CD14-positive monocyte (primary cell): ENCODE results near the gene MAPRE2. TPM values are rescaled to one million over a fixed set of nuclear protein-coding genes. Genes with fewer than 3 reads are reported as not detected.

Source experiments
- DNase-seq, 3 donors: peaks; one replicate each; pipeline ENCODE4 v3.0.0-alpha.2; 2011 to 2022
- H2AFZ ChIP-seq: 2 replicates; pipeline ENCODE4 v1.6.0; 2012; ENCODE audit warnings: mild to moderate bottlenecking, low read depth, low read length, inconsistent platforms; ENCODE audit not compliant: insufficient read depth, poor library complexity, severe bottlenecking
- H3K27ac ChIP-seq, 2 donors: 1 replicate in 1 of 2; 2 replicates in 1 of 2; pipeline ENCODE4 v1.5.1; 2012 to 2013; ENCODE audit warnings: low read length in 2 of 2, control low read depth in 1 of 2, inconsistent platforms in 1 of 2, low read depth in 1 of 2, mild to moderate bottlenecking in 1 of 2
- H3K27me3 ChIP-seq, 2 donors: one replicate each; pipeline versions ENCODE4 v1.6.0 to v1.6.1; 2011 to 2013; ENCODE audit warnings: low read length in 2 of 2; ENCODE audit not compliant: control insufficient read depth in 2 of 2, insufficient read depth in 2 of 2
- H3K36me3 ChIP-seq, 2 donors: replicated peaks in 1 of 2; 1 replicate in 1 of 2; 2 replicates in 1 of 2; pipeline versions ENCODE4 v1.5.1 to v1.6.1; 2012 to 2013; ENCODE audit warnings: low read length in 2 of 2, control low read depth in 1 of 2, inconsistent platforms in 1 of 2, mild to moderate bottlenecking in 1 of 2; ENCODE audit not compliant: insufficient read depth in 2 of 2, control insufficient read depth in 1 of 2
- H3K4me1 ChIP-seq, 2 donors: 1 replicate in 1 of 2; 2 replicates in 1 of 2; pipeline versions ENCODE4 v1.5.1 to v1.6.1; 2012 to 2013; ENCODE audit warnings: low read length in 2 of 2, control low read depth in 1 of 2, inconsistent platforms in 1 of 2, mild to moderate bottlenecking in 1 of 2, moderate library complexity in 1 of 2; ENCODE audit not compliant: insufficient read depth in 2 of 2, control insufficient read depth in 1 of 2
- H3K4me2 ChIP-seq: replicated peaks from 2 replicates; pipeline ENCODE3; 2012; ENCODE audit warnings: low read length, moderate library complexity, mild to moderate bottlenecking; ENCODE audit not compliant: poor library complexity, severe bottlenecking; ENCODE audit errors: extremely low read depth
- H3K4me3 ChIP-seq, 3 experiments: fragments of 200-600 bp in 1 of 3; sonication (generic) in 1 of 3; replicated peaks in 1 of 3; 1 replicate in 2 of 3; 2 replicates in 1 of 3; pipeline ENCODE4 v1.5.1; 2011 to 2013; ENCODE audit warnings: low read length in 3 of 3, mild to moderate bottlenecking in 3 of 3, control low read depth in 2 of 3, low read depth in 2 of 3, inconsistent platforms in 1 of 3, moderate library complexity in 1 of 3
- H3K79me2 ChIP-seq: 2 replicates; pipeline ENCODE4 v1.6.0; 2012; ENCODE audit warnings: mild to moderate bottlenecking, control low read depth, inconsistent platforms, low read length, moderate library complexity; ENCODE audit not compliant: insufficient read depth
- H3K9ac ChIP-seq: 2 replicates; pipeline ENCODE4 v1.6.0; 2017; ENCODE audit warnings: low read length, mild to moderate bottlenecking; ENCODE audit not compliant: insufficient read depth, poor library complexity, severe bottlenecking
- H3K9me3 ChIP-seq, 2 donors: replicated peaks in 1 of 2; 1 replicate in 1 of 2; 2 replicates in 1 of 2; pipeline versions ENCODE4 v1.5.1 to v1.6.1; 2012 to 2013; ENCODE audit warnings: low read length in 2 of 2, control low read depth in 1 of 2; ENCODE audit not compliant: control insufficient read depth in 1 of 2, insufficient read depth in 1 of 2
- H4K20me1 ChIP-seq: 2 replicates; pipeline ENCODE4 v1.6.0; 2012; ENCODE audit warnings: mild to moderate bottlenecking, low read length, control low read depth, moderate library complexity; ENCODE audit not compliant: insufficient read depth
- H3K27ac Mint-ChIP-seq, 7 donors: one replicate each; pipeline ENCODE4 v1.8.0; 2020; ENCODE audit warnings: mild to moderate bottlenecking in 7 of 7, mixed read lengths in 7 of 7, moderate library complexity in 6 of 7, inconsistent platforms in 2 of 7
- H3K27me3 Mint-ChIP-seq, 3 donors: one replicate each; pipeline ENCODE4 v1.8.0; 2021 to 2022; ENCODE audit warnings: low read depth in 3 of 3, mild to moderate bottlenecking in 3 of 3, mixed read lengths in 3 of 3, moderate library complexity in 3 of 3, inconsistent platforms in 1 of 3
- H3K36me3 Mint-ChIP-seq, 2 donors: one replicate each; pipeline ENCODE4 v1.8.0; 2020; ENCODE audit warnings: mixed read lengths in 2 of 2, inconsistent platforms in 1 of 2, mild to moderate bottlenecking in 1 of 2
- H3K4me1 Mint-ChIP-seq: one replicate; pipeline ENCODE4 v1.8.0; 2020; ENCODE audit warnings: mild to moderate bottlenecking, mixed read lengths
- H3K4me3 Mint-ChIP-seq, 2 donors: one replicate each; pipeline ENCODE4 v1.8.0; 2020; ENCODE audit warnings: mild to moderate bottlenecking in 2 of 2, mixed read lengths in 2 of 2, moderate library complexity in 1 of 2
- H3K9me3 Mint-ChIP-seq, 7 donors: one replicate each; pipeline ENCODE4 v1.8.0; 2020 to 2022; ENCODE audit warnings: mixed read lengths in 7 of 7, mild to moderate bottlenecking in 6 of 7, moderate library complexity in 6 of 7, inconsistent platforms in 2 of 7
- CTCF ChIP-seq: fragments of 200-600 bp; IDR thresholded peaks from one replicate; pipeline ENCODE4 v1.8.0; 2022; ENCODE audit warnings: antibody characterized with exemption, mild to moderate bottlenecking
- WGBS: methylation state at CpG from one replicate; pipeline ENCODE4 v1.1.5; 2013; ENCODE audit warnings: missing lambda C conversion rate; ENCODE audit not compliant: insufficient coverage; 5-methylcytosine and 5-hydroxymethylcytosine counted together
- intact Hi-C, 2 donors: fragments of 100-400 bp; cut with micrococcal nuclease; formaldehyde crosslinking; loops; one replicate each; pipeline versions ENCODE4 v1.15.0 to v1.15.1; 2023
- polyA plus RNA-seq, 3 donors: library from polyadenylated mRNA; depleted of rRNA in 1 of 3; unstranded in 2 of 3; stranded (reverse) in 1 of 3; fragments of 300-500 nt in 2 of 3; fragments of >200 nt in 1 of 3; fragmentation: Illumina TruSeq in 2 of 3; gene quantifications; 1 replicate in 2 of 3; 2 replicates in 1 of 3; pipeline ENCODE4 v1.2.3, GENCODE V29; 2012 to 2021

The MAPRE2 gene
- polyA plus RNA-seq, 3 donors, result 22.0 to 48.1 (median 37.1) TPM

GRCh38 chr18:35040638-35040987, 600 bp upstream of the MAPRE2 start:
- H3K27ac Mint-ChIP-seq, result peak overlapping the region; percentile 96 to 99 (median 98)
- peak overlapping the region; percentile 88 to 95 for H3K27ac ChIP-seq
- peaks cover 3% of the 10 kb centered on the region for H4K20me1 ChIP-seq
- peak overlapping the region; percentile 98 to 100 for H3K4me3 Mint-ChIP-seq
- H3K4me2 ChIP-seq, result peak overlapping the region; percentile 95
- H3K4me1 ChIP-seq, result peaks cover 61 to 76% of the 10 kb centered on the region in 2 donors
- peaks cover 73% of the 10 kb centered on the region for H3K4me1 Mint-ChIP-seq
- TF ChIP-seq CTCF, result no peak
- H3K9ac ChIP-seq, result peak overlapping the region; percentile 83
- H3K27me3 Mint-ChIP-seq, result peaks cover 0 to 2% (median 0%) of the 10 kb centered on the region in 3 donors
- no peaks in the 10 kb centered on the region for H3K36me3 ChIP-seq
- H3K27me3 ChIP-seq, result no peaks in the 10 kb centered on the region
- H3K4me3 ChIP-seq, result peak overlapping the region in 2 of 3 experiments; percentile 95 to 96
- no peaks in the 10 kb centered on the region for H3K9me3 ChIP-seq
- DNase-seq, result no peak
- intact Hi-C loops, result loop anchor here in 1 of 2 donors (2.0 kb wide), 1 partner anchor 62 kb away; no protein-coding TSS in a partner anchor
- H3K36me3 Mint-ChIP-seq, result no peaks in the 10 kb centered on the region
- peaks cover 0 to 2% (median 0%) of the 10 kb centered on the region in 7 donors for H3K9me3 Mint-ChIP-seq
- H2AFZ ChIP-seq, result no peak overlapping the region
- peaks cover 42% of the 10 kb centered on the region for H3K79me2 ChIP-seq

GRCh38 chr18:35041815-35042387, 688 bp downstream of the MAPRE2 start:
- Histone ChIP-seq H3K79me2 (peaks cover 54% of the 10 kb centered on the region), H3K27ac (peak overlapping the region; percentile 88 to 95), H3K9ac (peak overlapping the region; percentile 83), H3K4me3 (peak overlapping the region; percentile 61 to 96 (median 95)), H4K20me1 (peaks cover 10% of the 10 kb centered on the region), H3K36me3 (no peaks in the 10 kb centered on the region), H2AFZ (peak overlapping the region; percentile 76), H3K9me3 (no peaks in the 10 kb centered on the region), H3K27me3 (no peaks in the 10 kb centered on the region), H3K4me2 (peak overlapping the region; percentile 95), H3K4me1 (peaks cover 72 to 88% of the 10 kb centered on the region in 2 donors)
- H3K4me3 Mint-ChIP-seq, result peak overlapping the region; percentile 98 to 100
- peaks cover 0 to 2% (median 0%) of the 10 kb centered on the region in 7 donors for H3K9me3 Mint-ChIP-seq
- H3K36me3 Mint-ChIP-seq, result no peaks in the 10 kb centered on the region
- DNase-seq, result no peak
- no peak for TF ChIP-seq CTCF
- H3K27me3 Mint-ChIP-seq, result peaks cover 0 to 2% (median 0%) of the 10 kb centered on the region in 3 donors
- H3K27ac Mint-ChIP-seq, result peak overlapping the region; percentile 96 to 99 (median 98)
- H3K4me1 Mint-ChIP-seq, result peaks cover 84% of the 10 kb centered on the region
- WGBS, result 0% methylated on average over 5 of the region's 11 CpGs
- intact Hi-C loops, result loop anchor here in 1 of 2 donors (2.0 kb wide), 1 partner anchor 63 kb away; no protein-coding TSS in a partner anchor
